ENCODE results near the gene UGT1A9. TPM values are rescaled to one million over a fixed set of nuclear protein-coding genes. Genes with fewer than 3 reads are reported as not detected.

Gene UGT1A9
- total RNA-seq, 1 donor from 2014 or later, result not detected

DNA sequence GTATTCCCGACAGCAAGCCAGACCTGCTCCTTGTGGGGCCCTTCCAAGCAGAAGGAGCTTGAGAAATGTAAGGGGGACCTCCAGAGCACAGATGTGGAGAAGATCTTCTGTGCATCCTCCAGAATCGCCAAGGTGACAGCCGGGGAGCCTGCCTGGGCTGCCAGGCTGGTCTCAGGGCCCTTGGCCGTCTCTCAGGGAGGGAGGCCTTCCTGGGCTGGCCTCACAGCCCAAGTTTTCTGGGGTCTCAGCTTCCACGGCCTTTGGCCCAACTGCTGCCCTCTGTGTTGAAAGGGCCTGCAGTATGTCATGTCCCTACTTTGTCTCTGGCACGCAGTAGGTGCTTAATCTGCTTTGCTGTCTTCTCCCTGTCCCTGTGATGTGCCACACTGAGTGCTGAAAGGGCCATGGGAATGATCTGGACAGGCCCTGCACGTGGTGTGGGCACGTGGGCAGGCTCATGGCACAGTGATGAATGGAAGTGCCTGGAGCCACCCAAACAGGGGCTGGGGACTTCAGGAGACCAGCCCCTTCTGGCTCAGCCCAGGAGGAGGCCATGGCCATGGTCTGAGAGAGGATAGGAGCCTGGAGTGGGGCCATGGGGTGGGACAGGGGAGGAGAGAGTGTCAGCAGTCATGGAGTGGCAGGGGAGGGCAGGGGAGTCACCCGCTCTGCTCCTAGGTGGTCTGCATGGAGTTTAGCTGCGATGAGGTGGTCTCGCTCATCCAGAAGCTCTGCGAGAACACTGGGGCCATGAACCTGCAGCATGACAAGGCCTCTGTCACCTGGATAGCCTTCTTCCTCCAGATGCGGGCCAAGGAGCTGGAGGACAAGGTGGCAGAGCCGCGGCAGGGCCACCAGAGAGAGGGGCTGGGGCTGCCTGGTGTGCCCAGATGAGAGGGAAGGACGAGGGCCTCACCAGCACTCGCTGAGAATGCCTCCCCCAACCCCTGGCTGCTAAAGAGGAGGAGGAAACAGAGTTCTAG lies 147.2 kb downstream of the UGT1A9 start:
- no peak for TF ChIP-seq EZH2 (IDR thresholded peaks at IDR 0.05)
- no peak for TF ChIP-seq EZH2phosphoT487 (IDR thresholded peaks at IDR 0.05)
- TF ChIP-seq, protein P1, sequence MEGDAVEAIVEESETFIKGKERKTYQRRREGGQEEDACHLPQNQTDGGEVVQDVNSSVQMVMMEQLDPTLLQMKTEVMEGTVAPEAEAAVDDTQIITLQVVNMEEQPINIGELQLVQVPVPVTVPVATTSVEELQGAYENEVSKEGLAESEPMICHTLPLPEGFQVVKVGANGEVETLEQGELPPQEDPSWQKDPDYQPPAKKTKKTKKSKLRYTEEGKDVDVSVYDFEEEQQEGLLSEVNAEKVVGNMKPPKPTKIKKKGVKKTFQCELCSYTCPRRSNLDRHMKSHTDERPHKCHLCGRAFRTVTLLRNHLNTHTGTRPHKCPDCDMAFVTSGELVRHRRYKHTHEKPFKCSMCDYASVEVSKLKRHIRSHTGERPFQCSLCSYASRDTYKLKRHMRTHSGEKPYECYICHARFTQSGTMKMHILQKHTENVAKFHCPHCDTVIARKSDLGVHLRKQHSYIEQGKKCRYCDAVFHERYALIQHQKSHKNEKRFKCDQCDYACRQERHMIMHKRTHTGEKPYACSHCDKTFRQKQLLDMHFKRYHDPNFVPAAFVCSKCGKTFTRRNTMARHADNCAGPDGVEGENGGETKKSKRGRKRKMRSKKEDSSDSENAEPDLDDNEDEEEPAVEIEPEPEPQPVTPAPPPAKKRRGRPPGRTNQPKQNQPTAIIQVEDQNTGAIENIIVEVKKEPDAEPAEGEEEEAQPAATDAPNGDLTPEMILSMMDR (IDR thresholded peaks at IDR 0.05), result no peak
- Histone ChIP-seq H3K27me3 (no peaks in the 10 kb centered on the region), H3F3A (ENCODE audit: low read depth) (no peaks in the 10 kb centered on the region), H3K4me2 (no peak overlapping the region), H4K20me1 (ENCODE audit: low read depth) (no peaks in the 10 kb centered on the region), H3K9me3 (ENCODE audit: low read depth) (no peaks in the 10 kb centered on the region), H3K79me2 (ENCODE audit: low read depth) (no peaks in the 10 kb centered on the region), H3K9ac (no peak overlapping the region), H2AFZ (replicated peaks) (no peak overlapping the region), H3K27ac (no peak overlapping the region), H3K4me3 (no peak overlapping the region), H3K4me1 (no peaks in the 10 kb centered on the region), H3K36me3 (no peaks in the 10 kb centered on the region)
- Mint-ChIP-seq H3K27ac (no peak overlapping the region), H3K4me1 (peaks cover 10% of the 10 kb centered on the region), H3K4me3 (no peak overlapping the region), H3K36me3 (no peaks in the 10 kb centered on the region), H3K27me3 (ENCODE audit: insufficient read depth, low read depth) (peaks cover 4% of the 10 kb centered on the region), H3K9me3 (no peaks in the 10 kb centered on the region)
- DNase-seq (ENCODE audit: low spot score), result no peak

GRCh38 chr2:233819884-233820773 lies 148.4 kb downstream of the UGT1A9 start:
- H3K4me1 ChIP-seq, result no peaks in the 10 kb centered on the region
- no peak for DNase-seq (ENCODE audit: low spot score)
- no peak overlapping the region for H2AFZ ChIP-seq (replicated peaks)
- peaks cover 10% of the 10 kb centered on the region for H3K4me1 Mint-ChIP-seq
- no peaks in the 10 kb centered on the region for H3K27me3 ChIP-seq
- H3K4me3 Mint-ChIP-seq, result no peak overlapping the region
- no peak overlapping the region for H3K4me3 ChIP-seq
- H3K36me3 ChIP-seq, result no peaks in the 10 kb centered on the region
- H3K27ac ChIP-seq, result no peak overlapping the region
- no peak overlapping the region for H3K9ac ChIP-seq
- no peaks in the 10 kb centered on the region for H3F3A ChIP-seq (ENCODE audit: low read depth)
- TF ChIP-seq EZH2phosphoT487 (IDR thresholded peaks at IDR 0.05) (no peak), EZH2 (IDR thresholded peaks at IDR 0.05) (no peak)
- TF ChIP-seq, protein P1 (IDR thresholded peaks at IDR 0.05), result no peak
- H3K9me3 Mint-ChIP-seq, result no peaks in the 10 kb centered on the region
- no peaks in the 10 kb centered on the region for H3K36me3 Mint-ChIP-seq
- no peaks in the 10 kb centered on the region for H3K9me3 ChIP-seq (ENCODE audit: low read depth)
- H3K4me2 ChIP-seq, result no peak overlapping the region
- H3K27ac Mint-ChIP-seq, result no peak overlapping the region
- H4K20me1 ChIP-seq (ENCODE audit: low read depth), result no peaks in the 10 kb centered on the region
- no peaks in the 10 kb centered on the region for H3K79me2 ChIP-seq (ENCODE audit: low read depth)
- peaks cover 6% of the 10 kb centered on the region for H3K27me3 Mint-ChIP-seq (ENCODE audit: insufficient read depth, low read depth)

GRCh38 chr2:233820774-233821105 lies 149.0 kb downstream of the UGT1A9 start:
- Histone ChIP-seq H3K9me3 (ENCODE audit: low read depth) (no peaks in the 10 kb centered on the region), H3K27ac (no peak overlapping the region), H4K20me1 (ENCODE audit: low read depth) (no peaks in the 10 kb centered on the region), H3K4me3 (no peak overlapping the region), H3K79me2 (ENCODE audit: low read depth) (no peaks in the 10 kb centered on the region), H2AFZ (replicated peaks) (no peak overlapping the region), H3K27me3 (no peaks in the 10 kb centered on the region), H3K4me1 (no peaks in the 10 kb centered on the region), H3K36me3 (no peaks in the 10 kb centered on the region), H3F3A (ENCODE audit: low read depth) (no peaks in the 10 kb centered on the region), H3K9ac (no peak overlapping the region), H3K4me2 (no peak overlapping the region)
- no peak overlapping the region for H3K4me3 Mint-ChIP-seq
- peaks cover 1% of the 10 kb centered on the region for H3K36me3 Mint-ChIP-seq
- no peak for DNase-seq (ENCODE audit: low spot score)
- no peak overlapping the region for H3K27ac Mint-ChIP-seq
- H3K9me3 Mint-ChIP-seq, result peaks cover 3% of the 10 kb centered on the region
- H3K4me1 Mint-ChIP-seq, result peaks cover 10% of the 10 kb centered on the region
- H3K27me3 Mint-ChIP-seq (ENCODE audit: insufficient read depth, low read depth), result peaks cover 6% of the 10 kb centered on the region
- TF ChIP-seq, protein P1 (IDR thresholded peaks at IDR 0.05), result no peak
- TF ChIP-seq EZH2phosphoT487 (IDR thresholded peaks at IDR 0.05), result no peak
- TF ChIP-seq EZH2 (IDR thresholded peaks at IDR 0.05), result no peak
